MCF 10A (cell line): Measurements from ENCODE around the gene DGLUCY. TPM values are rescaled to one million over a fixed set of nuclear protein-coding genes. Genes with fewer than 3 reads are reported as not detected.

ENCODE experiments used
- BruUV-seq: library from RNA; stranded (reverse); fragments of 400-500 nt; replicated peaks from 2 replicates; lab custom pipeline; 2021; lab: Mats Ljungman, UMichigan
- CTCF ChIA-PET: fragments of 300-600 bp; sonication (Branson Sonifier 250); formaldehyde crosslinking; extraction: SDS; loops from one replicate; lab custom pipeline; 2021; ENCODE audit warnings: antibody characterized with exemption, inconsistent platforms; lab: Yijun Ruan, JAX
- POLR2A ChIA-PET: fragments of 300-600, 350-650 bp; sonication (Branson Sonifier 250); formaldehyde crosslinking; extraction: SDS; loops from one replicate; lab custom pipeline; 2020; ENCODE audit warnings: antibody characterized with exemption, inconsistent platforms; lab: Yijun Ruan, JAX
- DNase-seq: peaks from one replicate; pipeline ENCODE4 v3.0.0-alpha.2; 2018; ENCODE audit not compliant: unreplicated experiment
- H3K27ac Mint-ChIP-seq: one replicate; pipeline ENCODE4 v1.8.0; 2022; ENCODE audit warnings: mild to moderate bottlenecking, low read depth, mixed read lengths; ENCODE audit not compliant: unreplicated experiment
- H3K27me3 Mint-ChIP-seq: one replicate; pipeline ENCODE4 v1.8.0; 2022; ENCODE audit warnings: mixed read lengths; ENCODE audit not compliant: insufficient read depth, unreplicated experiment
- H3K36me3 Mint-ChIP-seq: one replicate; pipeline ENCODE4 v1.8.0; 2022; ENCODE audit warnings: mild to moderate bottlenecking, moderate library complexity, mixed read lengths; ENCODE audit not compliant: insufficient read depth, unreplicated experiment
- H3K4me1 Mint-ChIP-seq: one replicate; pipeline ENCODE4 v1.8.0; 2022; ENCODE audit warnings: mixed read lengths; ENCODE audit not compliant: insufficient read depth, unreplicated experiment
- H3K4me3 Mint-ChIP-seq: one replicate; pipeline ENCODE4 v1.8.0; 2022; ENCODE audit warnings: mild to moderate bottlenecking, moderate library complexity, mixed read lengths; ENCODE audit not compliant: unreplicated experiment
- H3K9me3 Mint-ChIP-seq: one replicate; pipeline ENCODE4 v1.8.0; 2022; ENCODE audit warnings: mixed read lengths; ENCODE audit not compliant: unreplicated experiment
- intact Hi-C: fragments of 100-400 bp; cut with micrococcal nuclease; formaldehyde crosslinking; loops from 2 replicates; pipeline ENCODE4 v1.14.1; 2022
- total RNA-seq: library from RNA; stranded (reverse); gene quantifications from 2 replicates; pipeline ENCODE4 v1.2.3, GENCODE V29; 2022
- TF ChIP-seq, protein P1 (sequence below): fragments of 200-600 bp; IDR thresholded peaks from one replicate; pipeline ENCODE4 v1.8.0; 2022; ENCODE audit warnings: antibody characterized with exemption, mild to moderate bottlenecking; ENCODE audit not compliant: unreplicated experiment

The DGLUCY gene
- total RNA-seq, 1 experiment from 2014 or later = 11.7 TPM

DNA sequence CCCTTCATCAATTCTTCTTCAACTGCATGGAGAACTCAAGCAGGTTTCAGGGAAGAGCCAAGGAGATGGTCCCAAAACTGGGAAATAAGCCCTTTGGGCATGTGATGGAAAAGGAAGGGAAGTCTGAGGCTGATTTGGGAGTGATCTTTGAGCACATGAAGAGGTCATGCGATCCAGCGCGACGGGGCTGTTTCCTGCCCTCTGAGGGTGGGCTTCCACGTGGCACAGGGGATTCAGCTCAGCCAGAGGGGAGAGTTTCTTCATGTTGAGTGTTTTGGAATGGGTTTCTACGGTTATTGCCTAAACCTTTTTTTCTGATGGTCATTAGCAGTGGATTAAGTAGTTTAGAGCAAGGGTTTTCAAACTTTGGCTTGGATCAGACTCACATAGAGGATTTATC lies 100.4 kb downstream of the DGLUCY start:
- no peak for DNase-seq
- H3K4me1 Mint-ChIP-seq = peaks cover 6% of the 10 kb centered on the region
- peaks cover 30% of the 10 kb centered on the region for H3K36me3 Mint-ChIP-seq
- H3K27ac Mint-ChIP-seq = no peak overlapping the region
- ChIA-PET CTCF (interaction anchor here (0.6 to 2.9 kb wide), 2 partner anchors 37 to 41 kb away, joined by 8 to 12 read pairs; no protein-coding TSS in a partner anchor), POLR2A (no interaction called here)
- TF ChIP-seq, protein P1, sequence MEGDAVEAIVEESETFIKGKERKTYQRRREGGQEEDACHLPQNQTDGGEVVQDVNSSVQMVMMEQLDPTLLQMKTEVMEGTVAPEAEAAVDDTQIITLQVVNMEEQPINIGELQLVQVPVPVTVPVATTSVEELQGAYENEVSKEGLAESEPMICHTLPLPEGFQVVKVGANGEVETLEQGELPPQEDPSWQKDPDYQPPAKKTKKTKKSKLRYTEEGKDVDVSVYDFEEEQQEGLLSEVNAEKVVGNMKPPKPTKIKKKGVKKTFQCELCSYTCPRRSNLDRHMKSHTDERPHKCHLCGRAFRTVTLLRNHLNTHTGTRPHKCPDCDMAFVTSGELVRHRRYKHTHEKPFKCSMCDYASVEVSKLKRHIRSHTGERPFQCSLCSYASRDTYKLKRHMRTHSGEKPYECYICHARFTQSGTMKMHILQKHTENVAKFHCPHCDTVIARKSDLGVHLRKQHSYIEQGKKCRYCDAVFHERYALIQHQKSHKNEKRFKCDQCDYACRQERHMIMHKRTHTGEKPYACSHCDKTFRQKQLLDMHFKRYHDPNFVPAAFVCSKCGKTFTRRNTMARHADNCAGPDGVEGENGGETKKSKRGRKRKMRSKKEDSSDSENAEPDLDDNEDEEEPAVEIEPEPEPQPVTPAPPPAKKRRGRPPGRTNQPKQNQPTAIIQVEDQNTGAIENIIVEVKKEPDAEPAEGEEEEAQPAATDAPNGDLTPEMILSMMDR = no peak
- H3K27me3 Mint-ChIP-seq = no peaks in the 10 kb centered on the region
- BruUV-seq = no TSS peak
- intact Hi-C loops = no loop called here
- H3K4me3 Mint-ChIP-seq = no peak overlapping the region
- H3K9me3 Mint-ChIP-seq = no peaks in the 10 kb centered on the region

DNA sequence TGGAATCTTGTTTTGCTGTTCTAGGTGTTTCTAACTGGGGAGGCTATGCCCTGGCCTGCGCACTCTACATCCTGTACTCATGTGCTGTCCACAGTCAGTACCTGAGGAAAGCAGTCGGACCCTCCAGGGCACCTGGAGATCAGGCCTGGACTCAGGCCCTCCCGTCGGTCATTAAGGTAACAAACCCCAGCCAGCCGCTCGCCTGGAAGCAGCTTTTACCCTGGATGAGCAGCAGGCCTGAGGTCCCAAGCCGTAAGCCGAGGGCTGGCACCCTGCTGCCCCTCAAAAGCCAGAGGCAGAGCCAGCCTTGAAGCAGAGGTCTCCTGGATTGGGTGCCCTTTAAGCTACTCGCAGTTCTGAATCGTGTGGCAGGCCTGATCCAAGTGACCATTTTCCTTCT lies 101.5 kb downstream of the DGLUCY start:
- CTCF ChIA-PET = interaction anchor here (0.7 to 2.9 kb wide), 2 partner anchors 38 to 222 kb away, joined by 3 to 12 read pairs; no protein-coding TSS in a partner anchor
- H3K27ac Mint-ChIP-seq = no peak overlapping the region
- H3K36me3 Mint-ChIP-seq = peaks cover 25% of the 10 kb centered on the region
- BruUV-seq = no TSS peak
- DNase-seq = no peak
- POLR2A ChIA-PET = interaction anchor here (0.7 kb wide), 1 partner anchor 827 kb away, joined by 3 read pairs; no protein-coding TSS in a partner anchor
- TF ChIP-seq, protein P1 = no peak
- no peaks in the 10 kb centered on the region for H3K9me3 Mint-ChIP-seq
- no peak overlapping the region for H3K4me3 Mint-ChIP-seq
- no peaks in the 10 kb centered on the region for H3K27me3 Mint-ChIP-seq
- peaks cover 9% of the 10 kb centered on the region for H3K4me1 Mint-ChIP-seq
- intact Hi-C loops = no loop called here

DNA sequence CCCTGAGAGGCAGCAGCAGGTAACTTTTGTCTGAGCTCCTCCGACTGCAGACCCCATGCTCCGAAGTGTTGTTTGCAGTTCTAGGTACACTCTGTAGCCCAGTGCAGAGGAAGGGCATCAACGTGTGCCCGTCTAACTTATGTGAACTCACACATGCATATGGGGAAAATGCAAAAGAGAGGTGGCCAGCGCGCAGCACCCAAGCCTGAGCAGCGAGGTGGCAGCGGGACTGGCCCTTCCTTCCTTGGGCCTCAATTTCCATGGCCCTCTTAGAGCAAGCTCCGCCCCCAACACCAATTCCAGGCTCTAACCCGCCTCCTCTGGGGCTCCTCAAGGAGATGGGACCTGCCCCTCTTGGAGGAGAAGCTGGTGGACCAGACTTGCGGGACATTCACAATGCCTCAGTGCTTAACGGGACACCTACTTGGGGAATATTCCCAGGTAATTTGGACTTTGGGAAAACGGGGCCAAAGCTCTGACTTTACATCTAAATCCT lies 102.9 kb downstream of the DGLUCY start:
- BruUV-seq = no TSS peak
- Mint-ChIP-seq H3K4me3 (no peak overlapping the region), H3K36me3 (peaks cover 19% of the 10 kb centered on the region), H3K9me3 (peaks cover 9% of the 10 kb centered on the region), H3K27ac (no peak overlapping the region), H3K4me1 (peaks cover 16% of the 10 kb centered on the region), H3K27me3 (no peaks in the 10 kb centered on the region)
- intact Hi-C loops = no loop called here
- POLR2A ChIA-PET = no interaction called here
- CTCF ChIA-PET = interaction anchor here (0.6 to 2.9 kb wide), 4 partner anchors 34 to 586 kb away, joined by 3 to 12 read pairs (median 4); no protein-coding TSS in a partner anchor
- TF ChIP-seq, protein P1 = no peak
- DNase-seq = no peak

DNA sequence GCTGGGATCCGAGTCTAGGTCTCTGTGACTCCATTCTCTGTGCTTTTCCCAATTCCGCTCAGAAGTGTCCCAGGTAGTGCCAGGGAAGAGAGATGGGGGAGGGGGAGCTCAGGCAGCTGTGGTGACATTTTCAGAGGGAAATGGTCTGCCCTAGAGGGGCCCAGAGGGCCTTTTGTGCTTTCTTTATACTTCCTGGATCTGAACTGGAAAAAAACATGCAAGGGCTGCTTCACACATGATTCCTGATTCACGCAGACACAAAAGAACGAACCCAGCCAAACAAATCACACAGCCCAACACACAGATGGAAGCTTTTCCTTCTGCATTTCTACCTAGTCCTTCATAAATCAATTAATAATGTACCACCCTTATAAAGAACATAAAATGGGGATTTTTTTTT lies 104.1 kb downstream of the DGLUCY start:
- Mint-ChIP-seq H3K27me3 (no peaks in the 10 kb centered on the region), H3K27ac (no peak overlapping the region), H3K9me3 (peaks cover 14% of the 10 kb centered on the region), H3K4me1 (peaks cover 16% of the 10 kb centered on the region), H3K4me3 (no peak overlapping the region), H3K36me3 (peaks cover 23% of the 10 kb centered on the region)
- TF ChIP-seq, protein P1 = no peak
- no peak for DNase-seq
- intact Hi-C loops = no loop called here
- ChIA-PET POLR2A (no interaction called here), CTCF (interaction anchor here (0.7 to 1.6 kb wide), 2 partner anchors 41 to 69 kb away, joined by 3 to 4 read pairs; no protein-coding TSS in a partner anchor)
- BruUV-seq = no TSS peak
